ENCODE results near the gene LCN9.
"Not testable (repeated sequence)": the region's sequence is repeated elsewhere in the genome, so short reads cannot be mapped to it uniquely, and the experiment has no call there.

LCN9 gene

GRCh38 chr9:135662758-135663450, at the start of gene LCN9:
TSS of gene LCN9 (plus strand) at chr9:135663309. CDS start at chr9:135663322, 13 bp downstream.
- no peak for DNase-seq (ENCODE audit: low spot score)

- peak; percentile 49 for DNase-seq (ENCODE audit: low spot score)
These were observed 48.9 kb upstream of the LCN9 start for GRCh38 chr9:135613946-135614805.

GRCh38 chr9:135614821-135615665, 48.1 kb upstream of the LCN9 start:
- no peak for DNase-seq (ENCODE audit: low spot score)

GRCh38 chr9:135615666-135616618, 47.2 kb upstream of the LCN9 start:
- DNase-seq (ENCODE audit: low spot score): peak; percentile 50

- peak; percentile 53 for DNase-seq (ENCODE audit: low spot score)
These were observed 46.2 kb upstream of the LCN9 start for GRCh38 chr9:135616619-135617537.

GRCh38 chr9:135617538-135617900, 45.6 kb upstream of the LCN9 start:
- no peak for DNase-seq (ENCODE audit: low spot score)

GRCh38 chr9:135617991-135618411, 45.1 kb upstream of the LCN9 start:
- DNase-seq (ENCODE audit: low spot score): no peak

GRCh38 chr9:135618866-135619598, 44.1 kb upstream of the LCN9 start:
- DNase-seq (ENCODE audit: low spot score): no peak

- DNase-seq (ENCODE audit: low spot score): no peak
These were observed 43.6 kb upstream of the LCN9 start for GRCh38 chr9:135619599-135619886.

- DNase-seq (ENCODE audit: low spot score): no peak
These were observed 42.6 kb upstream of the LCN9 start for GRCh38 chr9:135620558-135620957.

- DNase-seq (ENCODE audit: low spot score): no peak
These were observed 40.6 kb upstream of the LCN9 start for GRCh38 chr9:135622415-135623020.

GRCh38 chr9:135624282-135624681, 38.8 kb upstream of the LCN9 start:
- no peak for DNase-seq (ENCODE audit: low spot score)

GRCh38 chr9:135632841-135633240, 30.3 kb upstream of the LCN9 start:
- DNase-seq (ENCODE audit: low spot score): no peak

GRCh38 chr9:135636930-135637530, 26.1 kb upstream of the LCN9 start:
- DNase-seq (ENCODE audit: low spot score): not testable (repeated sequence)

GRCh38 chr9:135639196-135639595, 23.9 kb upstream of the LCN9 start, which contains the start of gene GLT6D1:
TSS of gene GLT6D1 (minus strand) at chr9:135639540. CDS start at chr9:135639187, 353 bp downstream.
- DNase-seq (ENCODE audit: low spot score): no peak

- no peak for DNase-seq (ENCODE audit: low spot score)
These were observed 22.1 kb upstream of the LCN9 start for GRCh38 chr9:135641047-135641446.

- no peak for DNase-seq (ENCODE audit: low spot score)
These were observed 21.4 kb upstream of the LCN9 start for GRCh38 chr9:135641745-135642144.

GRCh38 chr9:135644631-135645218, 18.4 kb upstream of the LCN9 start:
- DNase-seq (ENCODE audit: low spot score): no peak
